NB4 (cell line): ENCODE results near the gene SHISAL1.

ENCODE experiments used
- CTCF ChIP-seq: IDR thresholded peaks from one replicate; pipeline ENCODE4 v1.5.1; 2012; ENCODE audit warnings: low read depth, low read length
- MYC ChIP-seq: IDR thresholded peaks from 2 replicates; pipeline ENCODE4 v1.6.1; 2011; ENCODE audit warnings: low read depth, low read length
- POLR2A ChIP-seq: IDR thresholded peaks from 2 replicates; pipeline ENCODE4 v1.6.1; 2011; ENCODE audit warnings: mild to moderate bottlenecking; ENCODE audit not compliant: insufficient read length; ENCODE audit errors: extremely low read depth

GRCh38 chr22:44286646-44287045, 26.1 kb downstream of the SHISAL1 start:
- TF ChIP-seq POLR2A (no peak), CTCF (no peak), MYC (no peak)
